HG02571 (cell line): ENCODE measurements around the gene TTC39C.
A peak's percentile ranks its signal among the peaks of the same experiment; 100 is the strongest.

Experiments
- ATAC-seq: cut with Tn5 transposase; IDR thresholded peaks from one replicate; pipeline ENCODE4 v1.9.1; 2021; ENCODE audit warnings: mild to moderate bottlenecking, moderate library complexity; ENCODE audit not compliant: unreplicated experiment

TTC39C gene

DNA sequence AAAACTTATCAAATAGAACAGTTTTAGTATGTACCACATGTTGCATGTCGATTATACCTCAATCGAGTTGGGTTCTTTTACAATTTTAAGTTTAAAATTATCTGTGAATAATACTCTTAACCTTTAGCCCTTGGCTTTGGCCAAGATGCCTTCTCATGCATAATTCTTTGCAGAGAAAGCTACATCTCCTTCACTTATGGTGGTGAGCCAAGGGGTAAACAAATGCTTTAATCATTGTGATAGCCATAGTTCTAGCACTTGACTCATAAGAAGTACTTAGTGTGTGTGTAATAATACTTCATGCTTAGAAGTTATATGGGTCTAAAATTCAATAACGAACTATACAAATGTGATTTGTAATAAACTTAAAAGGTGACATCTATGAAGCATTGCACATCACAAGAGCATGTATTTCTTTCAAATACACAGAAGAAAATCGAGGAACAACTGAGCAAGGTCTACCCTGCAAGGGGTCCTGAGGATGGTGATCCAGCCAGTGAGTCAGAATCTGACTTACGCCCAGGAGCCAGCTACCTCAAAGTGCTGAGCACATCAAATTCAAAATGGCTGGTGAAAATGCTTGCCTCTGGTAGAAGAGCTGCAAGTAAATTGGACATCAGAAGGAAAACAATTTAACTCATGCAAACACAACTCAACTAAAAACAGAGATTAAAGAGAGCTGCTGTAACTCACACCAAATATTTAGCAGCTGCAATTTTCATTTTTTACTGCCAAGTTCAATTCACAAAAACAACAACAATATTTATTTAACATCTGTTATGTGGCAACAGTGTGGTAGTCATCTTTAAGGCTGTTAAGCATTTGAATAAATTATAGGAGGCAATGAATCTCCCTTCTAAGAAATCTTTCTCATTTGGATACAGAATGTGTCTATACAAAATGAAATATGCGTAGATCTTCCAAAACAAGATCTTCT is 23.8 kb upstream of the TTC39C start:
- no peak for ATAC-seq

DNA sequence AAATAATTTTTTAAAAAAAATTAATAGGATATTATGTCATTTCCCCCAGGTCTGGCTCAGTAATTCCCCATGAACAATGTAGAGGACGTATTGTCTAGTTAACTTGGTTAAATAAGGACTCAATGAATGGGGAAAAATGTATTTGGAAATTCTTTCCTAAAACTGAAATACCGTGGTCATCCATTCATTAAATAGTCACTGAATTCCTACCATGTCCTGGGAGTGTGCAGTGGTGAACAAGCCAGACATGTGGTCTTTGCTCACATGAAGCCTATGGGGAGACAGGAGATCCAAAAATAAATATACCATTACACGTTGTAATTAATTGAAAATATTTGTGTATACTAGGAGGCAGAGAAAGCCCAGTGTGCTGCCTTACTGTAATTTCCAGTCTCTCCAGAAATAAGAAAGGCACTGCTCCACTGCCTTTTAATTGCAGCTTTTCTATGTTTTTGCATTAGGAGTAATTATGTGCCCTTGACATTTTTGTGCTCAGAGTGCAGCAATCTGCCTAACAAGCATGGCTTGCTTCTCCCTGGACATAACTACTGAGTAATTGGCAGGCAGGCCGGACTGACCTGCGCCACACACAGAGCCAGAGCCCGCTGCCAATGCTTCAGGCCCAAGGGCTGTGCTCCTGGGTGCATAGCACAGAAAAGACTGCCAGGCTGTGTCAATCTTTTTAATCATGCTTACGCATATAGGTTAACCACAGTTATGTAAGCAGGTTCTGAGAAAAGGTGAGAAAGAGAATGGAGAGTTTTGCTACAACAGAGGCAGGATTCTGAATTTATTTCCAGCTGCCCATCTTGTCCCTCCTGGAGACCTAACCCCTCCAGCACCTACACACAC is 22.2 kb upstream of the TTC39C start:
- no peak for ATAC-seq

DNA sequence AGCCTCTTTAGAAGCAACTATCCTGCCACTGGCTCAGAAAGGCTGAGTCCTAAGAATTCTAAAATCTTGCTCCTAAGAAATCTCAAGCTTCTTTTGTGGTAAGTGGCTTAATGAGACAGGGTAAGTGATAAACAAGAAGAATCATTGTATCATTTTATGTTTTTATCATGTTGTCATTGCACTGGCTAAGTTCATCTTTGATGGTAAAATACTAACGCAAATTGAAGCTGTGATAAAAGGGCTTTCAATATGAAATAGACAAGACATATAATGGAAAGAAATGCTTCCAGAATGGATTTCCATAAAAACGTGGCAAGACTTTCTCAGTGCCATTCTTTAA is 21.6 kb upstream of the TTC39C start:
- ATAC-seq: no peak

DNA sequence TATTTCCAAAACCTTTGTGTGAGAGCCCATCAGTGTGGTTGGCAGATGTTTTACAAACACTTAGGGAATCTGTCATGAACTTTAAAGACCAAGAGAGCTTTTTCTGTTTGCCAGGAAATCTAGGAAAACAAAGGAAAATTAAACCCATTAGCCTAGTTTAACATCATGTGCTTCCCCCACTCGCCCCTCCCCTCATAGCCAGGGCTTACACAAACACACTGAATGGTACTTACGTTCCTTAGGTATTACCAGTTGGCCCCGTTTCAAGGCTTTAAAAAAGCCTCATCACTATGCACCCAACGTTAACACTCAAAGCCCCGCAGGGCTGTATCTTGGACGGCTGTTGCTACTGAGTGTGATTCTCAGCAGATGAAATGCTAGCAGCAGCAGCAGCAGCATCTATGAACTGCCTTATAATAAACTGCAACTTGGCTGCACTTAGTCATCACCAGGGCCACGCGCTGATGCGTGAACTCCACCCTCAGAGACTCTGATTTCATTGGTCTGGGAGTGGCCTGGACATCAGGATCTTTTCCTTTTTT is 20.1 kb upstream of the TTC39C start:
- no peak for ATAC-seq

DNA sequence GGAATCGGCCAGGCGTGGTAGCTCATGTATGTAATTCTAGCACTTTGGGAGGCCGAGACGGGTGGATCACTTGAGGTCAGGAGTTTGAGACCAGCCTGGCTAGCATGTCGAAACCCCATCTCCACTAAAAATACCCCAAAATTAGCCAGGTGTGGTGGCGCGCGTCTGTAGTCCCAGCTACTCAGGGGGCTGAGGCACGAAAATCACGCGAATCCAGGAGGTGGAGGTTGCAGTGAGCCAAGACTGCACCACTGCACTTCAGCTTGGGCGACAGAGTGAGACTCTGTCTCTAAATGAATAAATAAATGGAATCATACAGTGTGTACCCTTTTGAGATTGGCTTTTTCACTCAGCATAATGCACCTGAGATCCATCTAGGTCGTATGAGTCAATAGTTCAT is 19.4 kb upstream of the TTC39C start:
- no peak for ATAC-seq

DNA sequence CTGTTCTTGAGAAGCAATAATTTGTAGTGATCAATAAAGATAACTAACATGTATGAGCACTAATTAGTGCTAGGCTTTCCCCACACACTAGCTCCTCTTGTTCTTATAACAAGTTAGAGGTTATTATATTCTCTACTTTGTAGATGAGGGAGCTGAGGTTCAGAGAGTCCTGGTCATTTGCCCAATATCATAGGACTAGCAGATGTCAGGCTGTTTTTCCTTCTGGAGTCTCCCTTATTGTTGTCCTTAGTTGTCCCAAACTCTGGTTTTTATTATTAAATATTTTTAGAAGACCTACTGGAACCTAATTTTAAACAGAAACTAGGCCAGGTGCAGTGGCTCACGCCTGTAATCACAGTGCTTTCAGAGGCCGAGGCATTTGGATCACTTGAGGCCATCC is 16.5 kb upstream of the TTC39C start:
- ATAC-seq: no peak

DNA sequence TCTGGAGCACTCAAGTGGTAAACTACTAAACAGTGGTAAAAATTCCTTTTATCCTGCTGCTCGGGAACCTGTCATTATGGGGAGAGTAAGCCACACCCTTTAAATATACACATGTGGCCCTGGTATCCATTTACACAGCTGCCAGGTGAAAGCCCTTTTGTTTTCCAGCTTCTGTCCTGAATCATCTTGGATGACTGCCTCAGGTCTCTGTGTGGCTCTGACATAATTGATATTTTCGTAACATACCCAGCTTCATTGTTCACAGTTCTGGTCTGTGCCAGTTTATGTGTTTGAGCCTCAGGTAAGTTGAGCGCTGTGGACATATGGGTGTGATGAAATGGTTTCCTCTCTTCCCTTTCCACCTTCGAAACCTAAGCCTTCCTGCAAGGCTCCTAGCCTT is 15.7 kb upstream of the TTC39C start:
- ATAC-seq: no peak

DNA sequence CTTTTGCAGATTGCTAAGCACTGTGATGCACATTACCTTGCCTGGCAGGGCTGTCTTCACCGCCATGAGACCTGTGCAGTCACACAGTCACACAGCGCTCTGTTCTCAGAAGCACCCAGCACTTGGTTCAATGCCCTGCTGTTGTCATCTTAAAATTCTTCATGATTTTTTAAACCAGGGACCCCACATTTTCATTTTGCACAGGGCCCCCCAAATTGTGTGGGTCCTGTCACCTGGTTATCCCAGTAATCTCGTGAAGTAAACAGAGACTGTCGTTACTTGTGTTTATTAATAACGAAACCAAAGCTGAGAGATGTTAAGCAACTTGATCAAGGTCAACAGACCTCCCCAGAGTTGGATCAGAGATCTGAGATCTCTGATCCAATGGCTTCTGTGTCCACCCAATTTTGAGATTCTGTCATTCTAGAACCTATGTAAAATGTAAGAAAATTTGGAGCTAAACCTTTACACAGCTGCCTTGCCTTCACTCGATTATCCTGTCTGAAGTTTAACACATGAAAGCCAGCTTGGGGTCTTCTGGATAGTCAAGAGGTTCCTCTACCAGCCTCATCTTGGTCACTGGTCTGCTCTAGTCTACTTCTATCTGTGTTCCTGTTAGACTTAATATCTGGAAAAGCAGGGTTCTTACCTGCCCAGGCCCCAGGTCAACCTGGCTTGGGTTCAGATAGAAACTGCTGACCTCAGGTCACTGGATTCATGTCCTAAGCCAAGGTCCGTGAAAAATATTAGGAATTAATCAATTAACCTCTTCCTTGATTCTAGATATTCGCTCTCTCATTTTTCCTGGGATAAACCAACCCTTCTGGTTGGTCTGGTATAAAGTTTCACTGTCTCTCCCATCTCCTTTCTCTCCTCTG is 13.7 kb upstream of the TTC39C start:
- ATAC-seq: no peak

DNA sequence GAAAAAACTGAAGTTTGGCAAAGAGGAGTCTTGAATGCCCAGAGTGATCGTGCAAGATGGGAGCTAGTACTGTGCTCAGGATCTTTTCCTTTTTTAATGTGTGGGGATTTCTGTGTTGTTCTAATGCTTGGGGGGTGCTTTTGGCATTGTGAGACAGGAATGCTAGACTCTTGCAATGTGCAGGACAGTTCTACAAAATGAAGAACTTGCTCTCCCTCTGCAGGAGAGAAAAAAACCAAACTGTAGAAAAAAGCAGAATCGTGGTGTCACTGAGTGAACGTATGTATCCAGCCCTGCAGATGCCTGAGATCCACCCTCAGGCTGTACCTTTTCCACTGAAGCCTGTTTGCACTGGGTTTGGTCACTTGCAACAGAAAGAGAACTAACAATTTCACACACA is 12.1 kb upstream of the TTC39C start:
- no peak for ATAC-seq

DNA sequence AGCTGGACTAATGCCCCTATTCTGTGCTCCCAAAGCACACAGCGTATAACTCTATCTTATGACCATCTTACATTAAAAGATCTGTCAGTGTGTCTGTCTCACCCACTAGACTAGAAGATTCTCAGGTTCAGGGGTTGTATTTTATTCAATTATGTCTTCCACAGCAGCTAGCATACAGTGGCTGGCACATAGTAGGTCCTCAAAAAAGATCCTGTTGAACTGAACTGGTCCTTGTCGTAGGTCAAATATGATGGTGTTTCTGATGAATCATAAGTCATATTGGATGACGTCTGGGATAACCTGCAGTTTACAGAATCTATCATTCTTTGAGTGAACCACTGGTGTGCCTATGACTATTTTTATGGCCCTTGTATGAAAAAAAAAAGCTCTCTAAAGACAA is 11.3 kb upstream of the TTC39C start:
- ATAC-seq: no peak

DNA sequence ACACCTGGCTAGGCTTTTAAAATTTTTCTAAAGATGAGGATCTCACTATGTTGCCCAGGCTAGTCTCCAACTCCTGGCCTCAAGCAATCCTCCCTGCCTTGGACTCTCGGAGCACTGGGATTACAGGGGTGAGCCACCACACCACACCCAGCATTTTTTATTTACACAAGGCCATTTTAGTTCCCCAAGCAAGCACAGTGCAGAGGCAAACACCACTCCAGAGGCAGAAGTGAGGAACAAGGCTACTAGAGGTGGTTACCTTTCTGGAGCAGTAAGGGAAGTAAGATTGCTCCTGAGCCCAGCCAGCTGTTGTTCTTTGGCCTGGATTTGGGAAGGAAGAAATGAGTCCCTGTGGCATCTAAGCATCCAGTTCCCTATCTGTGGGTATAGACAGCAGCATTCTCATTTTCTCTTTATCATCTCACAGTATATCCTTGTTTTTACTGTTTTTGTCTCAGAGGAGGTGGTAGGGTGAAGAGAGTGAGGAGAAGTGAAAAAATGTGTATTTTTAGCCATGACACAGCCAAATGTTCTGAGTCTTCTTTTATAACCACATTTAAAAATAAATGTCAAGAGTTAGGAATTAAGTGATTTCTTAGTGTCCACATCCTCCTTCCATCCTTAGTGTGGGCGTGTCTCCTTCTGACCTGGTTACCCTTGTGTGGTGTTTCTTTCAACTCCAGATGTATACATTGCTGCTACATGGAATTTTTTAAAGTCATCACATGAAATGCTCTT is 10.5 kb upstream of the TTC39C start:
- ATAC-seq: no peak

DNA sequence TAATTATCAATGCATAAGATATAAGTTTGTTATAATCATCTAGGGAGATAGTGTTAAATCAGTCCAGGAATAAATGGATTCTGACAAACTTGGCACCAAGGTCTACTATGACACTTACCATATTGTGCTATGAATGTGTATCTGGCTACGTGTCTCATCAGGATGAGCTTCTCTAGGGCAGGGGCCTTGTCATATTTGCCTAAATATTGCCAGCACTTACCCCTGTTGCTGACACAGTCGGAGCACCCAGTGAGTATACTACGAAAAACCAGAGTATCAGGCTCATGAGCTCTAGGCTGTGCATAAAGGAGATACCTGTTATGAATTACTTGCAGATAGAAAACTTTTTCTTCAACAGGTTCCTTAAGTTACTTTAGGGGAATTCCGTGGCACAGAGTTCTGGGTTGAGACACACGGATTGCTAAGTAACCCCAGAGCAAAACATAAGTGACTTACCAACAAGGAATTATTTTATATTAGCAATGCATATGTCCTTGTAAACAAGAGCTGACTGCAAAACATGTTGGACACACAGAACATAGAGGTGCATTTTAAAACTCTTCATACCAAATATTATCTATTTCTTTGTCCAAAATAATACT is 7.7 kb upstream of the TTC39C start:
- no peak for ATAC-seq

DNA sequence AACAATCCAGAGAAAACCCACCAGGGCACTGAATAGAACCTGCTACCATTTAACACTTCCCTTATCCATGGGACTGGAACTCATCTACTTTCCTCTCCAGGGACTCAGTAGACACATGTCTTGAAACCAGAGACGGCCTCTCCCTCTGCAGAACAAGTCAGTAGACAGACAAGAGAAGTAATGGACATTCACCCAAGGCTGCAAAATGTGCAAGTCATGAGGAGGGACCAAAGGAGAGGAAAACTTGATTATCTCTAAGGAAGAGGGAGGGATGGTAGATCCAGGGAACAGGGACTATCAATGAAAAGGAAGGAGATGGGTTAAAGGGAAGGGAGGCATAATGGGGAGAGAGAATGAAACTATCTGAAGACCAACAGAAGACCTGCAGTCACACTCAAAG is 5.3 kb upstream of the TTC39C start:
- no peak for ATAC-seq

DNA sequence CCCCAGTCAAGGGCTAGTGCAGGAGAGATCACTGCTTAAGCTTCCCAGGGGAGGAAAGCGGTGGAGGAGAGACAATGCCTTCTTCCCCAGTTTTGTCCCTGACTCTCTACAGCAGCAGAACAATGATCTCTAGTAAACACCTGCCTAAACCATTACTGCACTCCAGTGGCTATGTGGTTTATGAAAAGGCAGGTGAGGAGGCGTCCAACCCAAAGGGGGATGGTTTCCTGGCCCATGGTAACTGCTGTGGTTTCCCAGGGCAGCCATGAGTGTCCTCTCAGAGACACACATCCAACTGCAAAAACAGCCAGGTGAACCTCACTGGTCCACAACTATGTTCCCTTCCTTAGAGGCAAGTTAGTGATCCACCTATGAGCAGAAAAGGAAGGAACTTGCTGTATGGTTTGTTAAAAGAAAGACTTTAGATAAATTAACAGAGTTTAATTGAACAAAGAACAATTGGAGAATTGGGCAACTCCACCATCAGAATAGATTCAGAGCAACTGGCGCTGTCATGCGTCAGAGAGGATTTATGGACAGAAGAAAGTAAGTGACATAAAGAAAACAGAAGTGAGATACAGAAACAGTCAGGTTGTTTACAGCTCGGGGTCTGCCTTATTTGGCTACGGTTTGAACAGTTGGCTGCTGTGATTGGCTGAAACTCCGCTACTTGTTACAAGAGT is 4.8 kb upstream of the TTC39C start:
- peak; percentile 55 for ATAC-seq

DNA sequence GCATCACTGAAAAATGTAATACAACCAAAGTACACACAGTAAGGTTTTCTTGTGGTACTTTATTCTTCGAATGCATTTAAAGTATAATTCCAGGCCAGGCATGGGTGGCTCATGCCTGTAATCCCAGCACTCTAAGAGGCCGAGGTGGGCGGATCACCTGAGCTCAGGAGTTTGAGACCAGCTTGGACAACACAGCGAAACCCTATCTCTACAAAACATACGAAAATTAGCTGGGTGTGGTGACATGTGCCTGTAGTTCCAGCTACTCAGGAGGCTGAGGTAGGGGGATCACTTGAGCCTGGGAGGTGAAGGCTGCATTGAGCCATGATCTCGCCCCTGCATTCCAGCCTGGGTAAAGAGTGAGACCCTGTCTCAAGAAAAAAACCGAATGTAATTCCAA is 3.9 kb upstream of the TTC39C start:
- ATAC-seq: no peak

DNA sequence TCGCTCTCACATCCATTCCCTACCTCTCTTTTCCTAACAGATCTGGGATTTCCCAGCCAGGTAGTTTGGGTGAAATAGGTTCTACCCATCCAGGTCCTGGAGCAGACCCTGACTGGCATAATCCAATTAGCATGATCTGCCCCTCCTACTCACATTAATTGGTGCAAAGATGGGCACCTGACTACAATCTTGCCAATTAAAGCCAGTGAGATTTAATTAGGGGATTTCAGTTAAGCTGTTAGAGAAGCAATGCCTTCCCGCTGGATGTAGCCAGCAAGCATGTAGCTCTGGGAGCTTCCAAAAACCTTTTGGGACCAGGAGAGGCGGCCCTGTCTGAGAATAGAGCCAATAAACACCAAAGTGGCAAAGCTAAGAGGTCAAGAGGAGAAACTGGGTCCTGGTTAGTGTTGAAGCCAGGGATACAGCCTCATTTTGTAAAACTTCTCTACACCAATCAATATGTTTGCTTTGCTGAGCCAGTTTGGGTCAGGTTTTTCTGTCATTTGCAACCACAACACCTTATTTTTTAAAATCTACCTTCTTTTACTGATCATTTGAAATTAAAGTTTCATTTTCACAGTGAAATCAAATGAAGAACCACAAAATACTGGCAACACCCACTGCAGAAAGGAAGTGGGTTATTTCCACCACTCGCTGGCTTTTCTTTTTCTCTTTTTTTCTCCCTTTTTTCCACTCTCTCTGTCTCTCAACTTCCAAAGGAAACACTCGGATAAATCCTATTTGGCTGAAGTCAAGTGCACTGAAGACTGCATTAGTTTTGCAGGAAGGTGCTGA is 3.2 kb upstream of the TTC39C start:
- no peak for ATAC-seq

DNA sequence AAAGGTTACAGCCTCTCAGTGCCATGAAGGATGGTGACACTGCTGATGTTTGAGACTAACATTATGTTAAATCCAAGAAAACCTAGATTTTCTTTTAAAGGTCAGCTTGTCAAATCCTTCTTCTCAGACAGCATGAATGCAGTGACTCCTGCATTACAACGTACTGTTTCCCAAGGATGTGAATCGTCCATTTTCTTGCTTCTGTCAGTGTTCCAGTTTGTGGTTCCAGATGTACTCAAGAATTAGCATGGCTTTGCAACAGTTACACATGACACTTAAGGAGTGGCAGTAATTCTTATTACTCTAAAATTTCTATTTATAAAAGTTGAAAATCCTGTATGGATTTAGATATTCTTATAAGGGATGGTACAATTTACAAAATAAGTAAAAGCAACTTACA is 1.5 kb upstream of the TTC39C start:
- ATAC-seq: no peak

DNA sequence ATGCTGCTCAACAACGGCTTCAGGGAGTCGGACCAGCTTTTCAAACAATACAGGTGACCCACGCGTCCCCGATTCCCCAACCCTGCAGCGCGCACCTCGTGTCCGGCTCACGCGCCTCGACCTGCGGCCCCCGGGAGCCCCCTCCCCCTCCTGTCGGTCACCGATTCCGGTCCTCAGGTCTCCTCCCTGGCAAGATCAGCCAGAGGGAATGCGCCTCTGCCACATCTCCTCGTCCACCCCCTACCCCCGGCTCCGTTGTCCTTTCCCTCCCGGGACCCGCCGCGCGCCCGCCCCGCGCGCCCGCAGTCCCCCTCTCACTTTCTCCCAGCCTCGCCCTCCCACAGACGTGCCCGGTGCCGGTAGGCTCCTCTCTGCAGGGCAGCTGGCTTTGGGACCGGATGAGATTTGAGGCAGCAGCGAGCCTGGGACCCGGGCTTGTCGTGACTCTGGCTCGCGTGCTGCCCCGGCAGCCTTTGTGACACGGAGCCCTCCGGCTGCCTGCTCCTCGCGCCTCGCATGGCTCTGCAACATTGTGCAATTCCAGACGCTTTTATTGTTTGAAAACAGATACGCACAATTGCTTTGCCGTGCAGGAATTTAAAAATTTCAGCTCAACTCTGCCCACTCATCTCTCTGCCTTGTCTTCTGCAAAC is 558 bp downstream of the TTC39C start:
- no peak for ATAC-seq
